GM23248 (cell line): ENCODE data around the gene PLXNB1.

ENCODE experiments used
- EZH2 ChIP-seq: fragments of 200-600 bp; sonication (generic); IDR thresholded peaks from 2 replicates; pipeline ENCODE4 v1.6.1; 2018; ENCODE audit warnings: antibody characterized with exemption, mild to moderate bottlenecking; ENCODE audit not compliant: insufficient read depth, poor library complexity, severe bottlenecking
- EZH2phosphoT487 ChIP-seq: fragments of 200-600 bp; sonication (generic); IDR thresholded peaks from 2 replicates; pipeline ENCODE4 v1.6.1; 2018; ENCODE audit warnings: antibody characterized with exemption, moderate library complexity, mild to moderate bottlenecking, low read depth; ENCODE audit not compliant: insufficient read depth

- TF ChIP-seq EZH2 (no peak), EZH2phosphoT487 (no peak)
These were observed 5.3 kb upstream of the PLXNB1 start for GRCh38 chr3:48435223-48435595.
